ENCODE results near the gene S100A10. TPM values are rescaled to one million over a fixed set of nuclear protein-coding genes. Genes with fewer than 3 reads are reported as not detected.
A peak's percentile ranks its signal among the peaks of the same experiment; 100 is the strongest.

S100A10 gene
- total RNA-seq, 1 donor from 2014 or later, result 316 TPM

GRCh38 chr1:151980287-151981177 is 13.1 kb downstream of the S100A10 start:
- H3K4me1 Mint-ChIP-seq (ENCODE audit: unreplicated experiment), result peaks cover 32% of the 10 kb centered on the region
- H3K27me3 Mint-ChIP-seq, result peaks cover 3% of the 10 kb centered on the region
- TF ChIP-seq CTCF (conservative IDR thresholded peaks at IDR 0.05), result no peak
- H3K27ac Mint-ChIP-seq, result peak overlapping the region; percentile 71
- DNase-seq (ENCODE audit: extremely low spot score, unreplicated experiment), result no peak
- peaks cover 17% of the 10 kb centered on the region for H3K36me3 Mint-ChIP-seq
- H3K9me3 Mint-ChIP-seq, result no peaks in the 10 kb centered on the region
- H3K4me3 Mint-ChIP-seq, result peak overlapping the region; percentile 35

DNA sequence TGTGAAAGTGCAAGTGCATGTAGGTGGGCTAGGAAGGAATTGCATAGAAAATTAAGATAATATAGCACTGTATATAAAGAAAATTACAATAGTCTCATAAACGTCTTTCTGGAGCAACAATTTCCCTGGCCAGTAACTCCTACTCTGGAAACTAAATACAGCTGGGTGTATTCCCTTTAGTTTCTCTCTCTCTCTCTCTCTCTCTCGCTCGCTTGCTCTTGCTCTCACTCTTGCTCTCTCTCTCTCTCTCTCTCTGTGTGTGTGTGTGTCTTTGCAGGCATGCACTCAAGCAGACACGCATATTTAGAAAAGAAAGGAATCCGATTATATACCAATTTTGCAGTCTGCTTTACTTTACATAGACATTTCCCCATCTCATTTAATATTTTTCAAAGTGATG is 14.7 kb downstream of the S100A10 start:
- H3K4me3 Mint-ChIP-seq, result peak overlapping the region; percentile 29
- H3K27ac Mint-ChIP-seq, result peak overlapping the region; percentile 64
- peaks cover 17% of the 10 kb centered on the region for H3K36me3 Mint-ChIP-seq
- TF ChIP-seq CTCF (conservative IDR thresholded peaks at IDR 0.05), result no peak
- no peak for DNase-seq (ENCODE audit: extremely low spot score, unreplicated experiment)
- no peaks in the 10 kb centered on the region for H3K9me3 Mint-ChIP-seq
- peaks cover 3% of the 10 kb centered on the region for H3K27me3 Mint-ChIP-seq
- peaks cover 32% of the 10 kb centered on the region for H3K4me1 Mint-ChIP-seq (ENCODE audit: unreplicated experiment)

DNA sequence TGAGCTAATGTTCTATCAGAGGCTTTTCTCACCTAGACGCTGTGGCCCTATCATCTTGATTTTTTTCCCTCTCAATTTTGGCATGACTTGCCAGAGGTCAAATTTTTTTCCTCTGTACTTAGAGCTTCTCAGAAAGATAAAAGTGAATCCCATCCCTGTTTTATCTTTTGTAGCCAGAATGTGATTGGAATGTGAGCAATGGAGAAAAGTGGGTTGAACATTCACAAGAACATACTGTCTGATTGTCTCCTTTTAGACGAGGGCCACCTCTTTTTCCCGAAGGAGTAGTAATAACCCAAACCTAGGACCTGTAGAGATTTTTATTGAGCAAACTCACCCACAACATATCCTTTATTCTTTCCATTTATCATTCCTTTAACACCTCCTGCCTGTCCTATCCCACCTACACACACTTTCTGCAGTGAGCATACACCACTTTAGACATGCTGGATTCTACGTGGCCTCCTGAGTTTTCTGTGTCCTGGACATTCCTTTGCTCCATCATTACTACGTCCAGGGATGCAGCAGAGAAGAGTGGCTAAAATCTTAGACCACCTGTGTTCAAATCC is 15.9 kb downstream of the S100A10 start:
- Mint-ChIP-seq H3K27ac (peak overlapping the region; percentile 24), H3K4me1 (ENCODE audit: unreplicated experiment) (peaks cover 30% of the 10 kb centered on the region), H3K9me3 (no peaks in the 10 kb centered on the region), H3K4me3 (no peak overlapping the region), H3K36me3 (peaks cover 13% of the 10 kb centered on the region), H3K27me3 (peaks cover 3% of the 10 kb centered on the region)
- no peak for TF ChIP-seq CTCF (conservative IDR thresholded peaks at IDR 0.05)
- no peak for DNase-seq (ENCODE audit: extremely low spot score, unreplicated experiment)

DNA sequence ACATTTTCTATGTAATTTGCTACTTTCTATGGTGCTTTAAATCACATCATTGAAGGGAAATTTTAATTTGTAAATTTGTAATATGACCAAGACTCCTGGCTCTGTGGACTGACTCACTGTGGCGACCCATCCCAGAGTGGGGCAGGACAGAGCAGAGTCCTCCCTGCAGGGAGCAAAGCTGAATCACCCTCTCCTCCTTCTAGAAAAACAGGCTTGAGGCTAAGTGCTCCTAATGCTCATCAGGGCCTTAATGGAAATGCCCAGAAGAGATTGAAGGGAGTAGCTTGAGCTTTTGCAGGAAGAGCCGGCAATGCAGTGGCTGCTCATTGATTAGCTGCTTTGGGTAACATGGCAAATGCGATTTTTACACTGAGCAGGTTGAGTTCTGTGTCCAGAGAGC is 16.8 kb downstream of the S100A10 start:
- Mint-ChIP-seq H3K9me3 (no peaks in the 10 kb centered on the region), H3K36me3 (peaks cover 7% of the 10 kb centered on the region), H3K27ac (peak overlapping the region; percentile 34), H3K4me1 (ENCODE audit: unreplicated experiment) (peaks cover 29% of the 10 kb centered on the region), H3K4me3 (no peak overlapping the region), H3K27me3 (peaks cover 3% of the 10 kb centered on the region)
- DNase-seq (ENCODE audit: extremely low spot score, unreplicated experiment), result no peak
- no peak for TF ChIP-seq CTCF (conservative IDR thresholded peaks at IDR 0.05)

GRCh38 chr1:151976015-151976343 is 17.7 kb downstream of the S100A10 start:
- H3K4me3 Mint-ChIP-seq, result no peak overlapping the region
- TF ChIP-seq CTCF (conservative IDR thresholded peaks at IDR 0.05), result no peak
- DNase-seq (ENCODE audit: extremely low spot score, unreplicated experiment), result no peak
- no peaks in the 10 kb centered on the region for H3K9me3 Mint-ChIP-seq
- H3K4me1 Mint-ChIP-seq (ENCODE audit: unreplicated experiment), result peaks cover 25% of the 10 kb centered on the region
- H3K27ac Mint-ChIP-seq, result no peak overlapping the region
- H3K27me3 Mint-ChIP-seq, result peaks cover 3% of the 10 kb centered on the region
- H3K36me3 Mint-ChIP-seq, result peaks cover 3% of the 10 kb centered on the region
